Central memory CD8-positive, alpha-beta T cell (primary cell): ENCODE measurements around the gene SDHAF3.
"Not testable (repeated sequence)": the region's sequence is repeated elsewhere in the genome, so short reads cannot be mapped to it uniquely, and the experiment has no call there.

Source experiments
- ATAC-seq: fragments of 150-1000 bp; cut with Tn5 transposase; replicated peaks from 2 replicates; pipeline ENCODE4 v1.10.0; 2022; ENCODE audit warnings: mild to moderate bottlenecking, moderate FRiP score, moderate number of reproducible peaks; ENCODE audit not compliant: poor library complexity, severe bottlenecking; ENCODE audit errors: extremely low read depth
- DNase-seq, 2 donors: peaks; one replicate each; pipeline ENCODE4 v3.0.0; 2021; ENCODE audit warnings: low spot score in 2 of 2
- H3K27ac Mint-ChIP-seq: one replicate; pipeline ENCODE4 v1.8.0; 2022; ENCODE audit warnings: low read depth, mild to moderate bottlenecking, moderate library complexity, mixed read lengths
- H3K27me3 Mint-ChIP-seq: one replicate; pipeline ENCODE4 v1.8.0; 2022; ENCODE audit warnings: mixed read lengths
- H3K36me3 Mint-ChIP-seq: one replicate; pipeline ENCODE4 v1.8.0; 2022; ENCODE audit warnings: mild to moderate bottlenecking, moderate library complexity, mixed read lengths; ENCODE audit not compliant: insufficient read depth
- H3K4me1 Mint-ChIP-seq: one replicate; pipeline ENCODE4 v1.8.0; 2022; ENCODE audit warnings: mixed read lengths
- H3K4me3 Mint-ChIP-seq: one replicate; pipeline ENCODE4 v1.8.0; 2022; ENCODE audit warnings: mild to moderate bottlenecking, moderate library complexity, mixed read lengths
- H3K9me3 Mint-ChIP-seq: one replicate; pipeline ENCODE4 v1.8.0; 2022; ENCODE audit warnings: mixed read lengths

Gene SDHAF3

DNA sequence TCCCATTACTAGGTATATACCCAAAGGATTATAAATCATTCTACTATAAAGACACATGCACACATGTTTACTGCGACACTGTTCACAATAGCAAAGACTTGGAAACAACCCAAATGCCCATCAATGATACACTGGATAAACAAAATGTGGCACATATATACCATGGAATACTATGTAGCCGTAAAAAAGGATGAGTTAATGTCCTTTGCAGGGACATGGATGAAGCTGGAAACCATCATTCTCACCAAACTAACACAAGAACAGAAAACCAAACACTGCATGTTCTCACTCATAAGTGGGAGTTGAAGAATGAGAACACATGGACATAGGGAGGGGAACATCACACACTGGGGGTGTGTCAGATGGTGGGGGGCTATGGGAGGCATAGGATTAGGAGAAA is 78.7 kb downstream of the SDHAF3 start:
- H3K9me3 Mint-ChIP-seq, ATAC-seq, DNase-seq, H3K4me1 Mint-ChIP-seq, H3K4me3 Mint-ChIP-seq, H3K36me3 Mint-ChIP-seq, H3K27ac Mint-ChIP-seq: not testable (repeated sequence)
- peaks cover 65% of the 10 kb centered on the region for H3K27me3 Mint-ChIP-seq

DNA sequence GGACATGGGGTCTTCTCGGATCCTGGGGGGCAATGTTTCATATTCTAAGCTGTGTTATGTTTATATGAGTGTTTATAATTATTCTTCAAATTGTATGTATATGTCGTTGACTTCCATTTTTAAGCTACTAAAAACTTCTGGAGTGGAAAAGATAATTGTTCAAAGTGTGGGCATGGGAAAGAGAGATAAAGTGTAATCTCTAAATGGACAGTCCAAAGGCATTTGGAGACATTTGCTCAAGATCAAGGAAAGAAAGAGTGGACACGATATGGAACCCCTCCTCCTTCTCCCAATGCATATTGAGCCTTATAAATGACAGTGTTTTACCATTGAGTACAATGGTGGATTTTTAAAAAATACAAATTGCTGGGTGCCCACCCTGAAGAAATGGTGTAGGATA is 81.1 kb downstream of the SDHAF3 start:
- Mint-ChIP-seq H3K36me3 (no peaks in the 10 kb centered on the region), H3K4me1 (no peaks in the 10 kb centered on the region), H3K27ac (no peak overlapping the region), H3K4me3 (no peak overlapping the region), H3K27me3 (peaks cover 42% of the 10 kb centered on the region), H3K9me3 (peaks cover 5% of the 10 kb centered on the region)
- DNase-seq (no peak), ATAC-seq (no peak)

DNA sequence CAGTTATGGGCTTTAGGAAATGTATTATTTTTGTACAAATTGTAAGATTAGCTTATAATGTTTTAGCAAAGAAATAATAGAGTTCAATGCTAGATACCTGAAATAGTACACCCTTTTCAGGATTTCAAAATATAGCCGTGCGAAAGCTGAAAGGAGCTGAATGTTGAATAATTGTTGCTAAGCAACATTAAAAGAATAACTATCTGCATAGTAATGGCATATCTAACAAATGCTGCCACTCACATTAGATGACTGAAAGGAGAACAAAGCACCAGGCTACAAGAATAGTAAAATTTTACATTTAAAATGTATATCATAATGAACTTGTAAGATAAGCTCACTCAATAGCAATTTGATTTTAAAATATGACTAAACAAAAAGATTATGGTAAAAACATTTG is 82.5 kb downstream of the SDHAF3 start:
- no peaks in the 10 kb centered on the region for H3K9me3 Mint-ChIP-seq
- DNase-seq, result no peak
- peaks cover 32% of the 10 kb centered on the region for H3K27me3 Mint-ChIP-seq
- no peak overlapping the region for H3K27ac Mint-ChIP-seq
- no peaks in the 10 kb centered on the region for H3K4me1 Mint-ChIP-seq
- H3K4me3 Mint-ChIP-seq, result no peak overlapping the region
- no peak for ATAC-seq
- no peaks in the 10 kb centered on the region for H3K36me3 Mint-ChIP-seq

DNA sequence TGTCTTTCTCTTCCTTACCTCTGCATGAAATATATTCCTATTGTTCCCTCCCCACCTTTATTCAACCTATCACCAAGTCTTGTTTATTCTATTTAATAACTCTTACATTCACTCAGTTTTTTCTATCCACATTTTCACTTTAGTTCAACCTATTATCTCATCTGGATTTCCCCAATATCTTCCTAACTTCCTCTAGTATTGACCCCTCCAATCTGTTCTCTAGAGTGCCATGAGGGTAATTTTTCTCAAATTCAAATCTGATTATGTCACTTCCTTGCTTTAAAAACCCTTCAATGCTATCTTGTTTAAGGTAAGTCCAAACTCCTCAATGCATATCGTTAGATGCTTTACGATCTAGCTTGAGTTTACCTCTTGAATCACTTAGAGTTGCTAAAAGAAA is 86.5 kb downstream of the SDHAF3 start:
- no peaks in the 10 kb centered on the region for H3K27me3 Mint-ChIP-seq

DNA sequence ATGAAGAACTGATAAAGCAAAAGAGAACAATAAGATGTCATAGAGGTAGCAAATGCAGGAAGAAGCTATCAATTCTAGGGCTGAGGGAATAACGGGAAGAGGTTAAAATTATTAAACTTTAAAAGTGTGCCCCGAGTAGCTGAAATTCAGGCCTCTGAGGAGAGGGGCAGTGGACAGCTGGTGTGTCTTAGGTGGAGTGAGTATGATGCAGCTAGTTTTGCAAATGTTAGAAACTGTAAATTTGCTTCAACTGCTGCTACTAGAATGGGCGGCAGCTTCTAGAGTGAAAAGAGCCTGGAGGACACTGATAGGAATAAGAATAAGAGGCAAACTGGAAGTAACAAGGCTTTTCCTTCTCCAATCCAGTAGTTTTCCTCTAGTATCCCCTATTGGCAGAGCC is 87.3 kb downstream of the SDHAF3 start:
- Mint-ChIP-seq H3K36me3 (no peaks in the 10 kb centered on the region), H3K9me3 (no peaks in the 10 kb centered on the region), H3K4me3 (no peak overlapping the region), H3K27me3 (no peaks in the 10 kb centered on the region), H3K27ac (no peak overlapping the region), H3K4me1 (no peaks in the 10 kb centered on the region)
- DNase-seq, result no peak
- ATAC-seq, result no peak

More for the DNA sequence above, 86.5 kb downstream of the SDHAF3 start:
- Mint-ChIP-seq H3K9me3 (no peaks in the 10 kb centered on the region), H3K27ac (no peak overlapping the region), H3K4me3 (no peak overlapping the region), H3K36me3 (no peaks in the 10 kb centered on the region), H3K4me1 (no peaks in the 10 kb centered on the region)
- DNase-seq, result no peak
- no peak for ATAC-seq

DNA sequence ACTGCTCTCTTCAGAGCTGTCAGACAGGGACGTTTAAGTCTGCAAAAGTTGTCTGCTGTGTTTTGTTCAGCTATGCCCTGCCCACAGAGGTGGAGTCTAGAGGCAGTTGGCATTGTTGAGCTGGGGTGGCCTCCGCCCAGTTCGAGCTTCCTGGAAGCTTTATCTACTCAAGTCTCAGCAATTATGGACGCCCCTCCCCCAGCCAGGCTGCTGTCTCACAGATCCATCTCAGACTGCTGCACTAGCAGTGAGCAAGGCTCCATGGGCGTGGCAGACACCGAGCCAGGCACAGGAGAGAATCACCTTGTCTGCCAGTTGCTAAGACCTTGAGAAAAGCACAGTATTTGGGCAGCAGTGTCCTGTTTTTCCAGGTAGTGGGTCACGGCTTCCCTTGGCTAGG is 98.1 kb downstream of the SDHAF3 start:
- DNase-seq, result no peak
- Mint-ChIP-seq H3K4me3 (no peak overlapping the region), H3K4me1 (no peaks in the 10 kb centered on the region), H3K27me3 (peaks cover 42% of the 10 kb centered on the region), H3K27ac (no peak overlapping the region), H3K36me3 (no peaks in the 10 kb centered on the region), H3K9me3 (peaks cover 7% of the 10 kb centered on the region)
- ATAC-seq, result no peak

DNA sequence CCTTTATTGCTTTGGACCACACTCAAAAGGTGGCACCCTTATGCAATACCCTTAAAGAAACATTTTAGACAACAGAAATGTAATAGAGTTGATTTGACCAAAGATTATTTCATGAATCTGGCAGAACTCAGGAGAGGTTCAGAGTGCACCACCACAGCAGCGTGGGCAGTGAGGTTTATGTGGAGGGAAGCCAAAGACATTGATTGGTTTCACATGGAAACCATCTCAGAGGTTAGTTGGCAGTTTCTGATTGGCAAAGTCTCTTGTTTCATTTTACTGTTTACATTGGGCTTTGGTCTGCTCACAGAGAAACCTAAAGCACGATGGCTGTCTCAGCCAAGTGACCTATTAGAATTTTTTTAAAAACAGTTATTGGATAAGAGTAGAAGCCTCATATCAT is 101.3 kb downstream of the SDHAF3 start:
- no peaks in the 10 kb centered on the region for H3K36me3 Mint-ChIP-seq
- H3K9me3 Mint-ChIP-seq, result peaks cover 7% of the 10 kb centered on the region
- H3K27ac Mint-ChIP-seq, result no peak overlapping the region
- H3K4me3 Mint-ChIP-seq, result no peak overlapping the region
- ATAC-seq (no peak), DNase-seq (no peak)
- peaks cover 52% of the 10 kb centered on the region for H3K27me3 Mint-ChIP-seq
- H3K4me1 Mint-ChIP-seq, result no peaks in the 10 kb centered on the region

DNA sequence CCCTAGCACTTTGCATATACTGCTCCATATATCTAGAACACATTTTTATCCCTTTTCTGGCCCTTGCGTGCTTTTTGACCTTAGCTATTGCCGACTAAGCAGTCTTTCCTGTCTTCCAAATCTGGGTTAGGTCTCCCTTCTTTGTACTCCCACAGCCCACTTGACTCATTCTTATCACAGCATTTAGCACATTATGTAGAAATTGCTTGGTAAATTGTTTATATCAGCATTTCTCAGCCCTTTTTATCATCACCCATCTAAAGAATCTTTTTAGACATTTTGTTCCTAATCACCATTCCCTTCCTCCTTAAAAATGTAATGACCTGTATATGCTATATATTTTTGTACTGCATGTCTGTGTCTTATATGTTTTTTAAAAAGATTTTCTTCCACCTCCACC is 101.7 kb downstream of the SDHAF3 start:
- DNase-seq, result no peak
- no peaks in the 10 kb centered on the region for H3K4me1 Mint-ChIP-seq
- no peak overlapping the region for H3K27ac Mint-ChIP-seq
- H3K4me3 Mint-ChIP-seq, result no peak overlapping the region
- H3K27me3 Mint-ChIP-seq, result peaks cover 49% of the 10 kb centered on the region
- H3K36me3 Mint-ChIP-seq, result no peaks in the 10 kb centered on the region
- ATAC-seq, result no peak
- H3K9me3 Mint-ChIP-seq, result peaks cover 6% of the 10 kb centered on the region

DNA sequence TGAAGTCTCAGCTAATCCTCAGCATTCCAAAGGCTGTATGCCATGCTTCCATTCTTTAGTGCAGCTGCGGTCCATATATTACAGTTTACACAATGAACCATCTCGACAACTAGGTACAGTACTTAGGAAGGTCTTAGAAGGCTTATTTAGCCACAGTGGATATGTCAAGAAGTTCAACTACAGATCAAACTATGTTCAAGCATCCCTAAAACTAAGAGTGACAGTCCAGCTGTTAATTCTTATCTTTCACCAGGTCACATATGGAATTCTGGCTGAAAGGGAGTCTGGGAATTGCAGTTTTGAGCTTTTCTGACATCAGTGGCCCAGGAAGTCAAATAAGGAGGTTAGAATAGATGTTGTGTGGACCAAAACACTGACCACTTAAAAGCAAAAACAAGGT is 106.8 kb downstream of the SDHAF3 start:
- Mint-ChIP-seq H3K4me1 (no peaks in the 10 kb centered on the region), H3K36me3 (no peaks in the 10 kb centered on the region), H3K9me3 (no peaks in the 10 kb centered on the region), H3K27ac (no peak overlapping the region), H3K27me3 (peaks cover 43% of the 10 kb centered on the region), H3K4me3 (no peak overlapping the region)
- ATAC-seq (no peak), DNase-seq (no peak)

DNA sequence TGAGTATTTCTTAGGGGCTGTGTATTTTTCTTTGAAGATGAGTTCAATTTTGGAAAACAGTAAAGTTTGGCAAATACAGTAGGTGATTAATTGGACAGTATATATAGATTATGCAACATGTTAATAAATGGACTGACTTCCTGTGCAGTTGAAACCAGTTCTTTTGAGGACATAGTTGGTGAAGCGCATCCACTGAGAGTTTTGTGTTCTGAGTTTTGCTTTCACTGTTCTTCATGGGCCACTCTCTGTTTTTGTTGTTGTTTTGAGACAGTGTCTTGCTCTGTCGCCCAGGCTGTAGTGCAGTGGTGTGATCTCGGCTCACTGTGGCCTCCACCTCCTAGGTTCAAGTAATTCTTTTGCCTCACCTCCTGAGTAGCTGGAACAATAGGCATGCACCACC is 109.0 kb downstream of the SDHAF3 start:
- H3K4me3 Mint-ChIP-seq, result no peak overlapping the region
- H3K9me3 Mint-ChIP-seq, result no peaks in the 10 kb centered on the region
- H3K36me3 Mint-ChIP-seq, result no peaks in the 10 kb centered on the region
- DNase-seq, result no peak
- H3K4me1 Mint-ChIP-seq, result no peaks in the 10 kb centered on the region
- ATAC-seq, result no peak
- no peak overlapping the region for H3K27ac Mint-ChIP-seq
- H3K27me3 Mint-ChIP-seq, result peaks cover 39% of the 10 kb centered on the region
